Choroid plexus epithelial cell (primary cell): ENCODE results near the gene KLF7.
A peak's percentile ranks its signal among the peaks of the same experiment; 100 is the strongest.
"Not testable (repeated sequence)": the region's sequence is repeated elsewhere in the genome, so short reads cannot be mapped to it uniquely, and the experiment has no call there.

Experiments
- DNase-seq: peaks from one replicate; pipeline ENCODE4 v3.0.0-alpha.2; 2010; ENCODE audit warnings: low read depth
- H3K4me3 ChIP-seq: 2 replicates; pipeline ENCODE4 v1.5.1; 2011; ENCODE audit warnings: low read depth, mild to moderate bottlenecking, control low read depth, low read length, moderate library complexity
- CTCF ChIP-seq: conservative IDR thresholded peaks from 2 replicates; pipeline ENCODE4 v1.5.1; 2011; ENCODE audit warnings: low read depth, mild to moderate bottlenecking, control low read depth, inconsistent platforms, low read length, moderate library complexity

Gene KLF7

GRCh38 chr2:207038299-207038698 lies 127.4 kb downstream of the KLF7 start:
- H3K4me3 ChIP-seq, result no peak overlapping the region
- TF ChIP-seq CTCF, result no peak
- no peak for DNase-seq

- DNase-seq, result no peak
- TF ChIP-seq CTCF, result no peak
- H3K4me3 ChIP-seq, result no peak overlapping the region
These were observed 127.9 kb downstream of the KLF7 start for GRCh38 chr2:207037896-207038295.

- not testable (repeated sequence) for H3K4me3 ChIP-seq
These were observed 128.7 kb downstream of the KLF7 start for GRCh38 chr2:207037023-207037422.

GRCh38 chr2:207035875-207036274 lies 129.9 kb downstream of the KLF7 start:
- TF ChIP-seq CTCF, result no peak

More at GRCh38 chr2:207037023-207037422, 128.7 kb downstream of the KLF7 start:
- DNase-seq, result not testable (repeated sequence)

GRCh38 chr2:207032490-207032889 lies 133.3 kb downstream of the KLF7 start:
- no peak overlapping the region for H3K4me3 ChIP-seq
- DNase-seq, result no peak
- TF ChIP-seq CTCF, result no peak

More at GRCh38 chr2:207035875-207036274, 129.9 kb downstream of the KLF7 start:
- no peak overlapping the region for H3K4me3 ChIP-seq
- peak; percentile 14 for DNase-seq
